ENCODE measurements around the gene FFAR3. TPM values are rescaled to one million over a fixed set of nuclear protein-coding genes. Genes with fewer than 3 reads are reported as not detected.

FFAR3 gene
- total and polyA plus RNA-seq, 4 donors: 0.33 TPM; not detected in 3

GRCh38 chr19:35310811-35311465 lies 47.3 kb upstream of the FFAR3 start:
- no peak for DNase-seq (ENCODE audit: low spot score)
- H3K36me3 ChIP-seq (ENCODE audit: control insufficient read depth in 4 of 4, insufficient read depth in 3 of 4, low read depth in 1 of 4, low read length in 3 of 4): no peaks in the 10 kb centered on the region
- peaks cover 0 to 6% (median 2%) of the 10 kb centered on the region in 4 donors for H3K4me1 ChIP-seq (ENCODE audit: control insufficient read depth in 4 of 4, insufficient read depth in 4 of 4, low read length in 3 of 4)
- TF ChIP-seq FOXA2 (IDR thresholded peaks at IDR 0.05) (no peak), CTCF (IDR thresholded peaks at IDR 0.05; ENCODE audit: low read depth, low read length, missing input control) (no peak), HNF4A (conservative IDR thresholded peaks at IDR 0.05) (no peak), RAD21 (IDR thresholded peaks at IDR 0.05) (no peak), HNF4G (IDR thresholded peaks at IDR 0.05) (no peak), NR2F2 (IDR thresholded peaks at IDR 0.05) (no peak), GABPA (IDR thresholded peaks at IDR 0.05 in 1 of 2, conservative IDR thresholded peaks at IDR 0.05 in 1 of 2) (no peak), TAF1 (conservative IDR thresholded peaks at IDR 0.05) (no peak), EGR1 (IDR thresholded peaks at IDR 0.05; ENCODE audit: low read depth in 2 of 2) (no peak), RXRA (IDR thresholded peaks at IDR 0.05) (no peak), SP1 (IDR thresholded peaks at IDR 0.05) (no peak), FOXA1 (IDR thresholded peaks at IDR 0.05) (no peak), JUND (IDR thresholded peaks at IDR 0.05) (no peak), YY1 (IDR thresholded peaks at IDR 0.05) (no peak)
- TF ChIP-seq, protein P1, sequence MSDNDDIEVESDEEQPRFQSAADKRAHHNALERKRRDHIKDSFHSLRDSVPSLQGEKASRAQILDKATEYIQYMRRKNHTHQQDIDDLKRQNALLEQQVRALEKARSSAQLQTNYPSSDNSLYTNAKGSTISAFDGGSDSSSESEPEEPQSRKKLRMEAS (IDR thresholded peaks at IDR 0.05): no peak
- TF ChIP-seq, protein P2, sequence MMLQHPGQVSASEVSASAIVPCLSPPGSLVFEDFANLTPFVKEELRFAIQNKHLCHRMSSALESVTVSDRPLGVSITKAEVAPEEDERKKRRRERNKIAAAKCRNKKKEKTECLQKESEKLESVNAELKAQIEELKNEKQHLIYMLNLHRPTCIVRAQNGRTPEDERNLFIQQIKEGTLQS (IDR thresholded peaks at IDR 0.05): no peak
- TF ChIP-seq, protein P3, sequence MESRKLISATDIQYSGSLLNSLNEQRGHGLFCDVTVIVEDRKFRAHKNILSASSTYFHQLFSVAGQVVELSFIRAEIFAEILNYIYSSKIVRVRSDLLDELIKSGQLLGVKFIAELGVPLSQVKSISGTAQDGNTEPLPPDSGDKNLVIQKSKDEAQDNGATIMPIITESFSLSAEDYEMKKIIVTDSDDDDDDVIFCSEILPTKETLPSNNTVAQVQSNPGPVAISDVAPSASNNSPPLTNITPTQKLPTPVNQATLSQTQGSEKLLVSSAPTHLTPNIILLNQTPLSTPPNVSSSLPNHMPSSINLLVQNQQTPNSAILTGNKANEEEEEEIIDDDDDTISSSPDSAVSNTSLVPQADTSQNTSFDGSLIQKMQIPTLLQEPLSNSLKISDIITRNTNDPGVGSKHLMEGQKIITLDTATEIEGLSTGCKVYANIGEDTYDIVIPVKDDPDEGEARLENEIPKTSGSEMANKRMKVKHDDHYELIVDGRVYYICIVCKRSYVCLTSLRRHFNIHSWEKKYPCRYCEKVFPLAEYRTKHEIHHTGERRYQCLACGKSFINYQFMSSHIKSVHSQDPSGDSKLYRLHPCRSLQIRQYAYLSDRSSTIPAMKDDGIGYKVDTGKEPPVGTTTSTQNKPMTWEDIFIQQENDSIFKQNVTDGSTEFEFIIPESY (IDR thresholded peaks at IDR 0.05): no peak
- TF ChIP-seq, protein P4, sequence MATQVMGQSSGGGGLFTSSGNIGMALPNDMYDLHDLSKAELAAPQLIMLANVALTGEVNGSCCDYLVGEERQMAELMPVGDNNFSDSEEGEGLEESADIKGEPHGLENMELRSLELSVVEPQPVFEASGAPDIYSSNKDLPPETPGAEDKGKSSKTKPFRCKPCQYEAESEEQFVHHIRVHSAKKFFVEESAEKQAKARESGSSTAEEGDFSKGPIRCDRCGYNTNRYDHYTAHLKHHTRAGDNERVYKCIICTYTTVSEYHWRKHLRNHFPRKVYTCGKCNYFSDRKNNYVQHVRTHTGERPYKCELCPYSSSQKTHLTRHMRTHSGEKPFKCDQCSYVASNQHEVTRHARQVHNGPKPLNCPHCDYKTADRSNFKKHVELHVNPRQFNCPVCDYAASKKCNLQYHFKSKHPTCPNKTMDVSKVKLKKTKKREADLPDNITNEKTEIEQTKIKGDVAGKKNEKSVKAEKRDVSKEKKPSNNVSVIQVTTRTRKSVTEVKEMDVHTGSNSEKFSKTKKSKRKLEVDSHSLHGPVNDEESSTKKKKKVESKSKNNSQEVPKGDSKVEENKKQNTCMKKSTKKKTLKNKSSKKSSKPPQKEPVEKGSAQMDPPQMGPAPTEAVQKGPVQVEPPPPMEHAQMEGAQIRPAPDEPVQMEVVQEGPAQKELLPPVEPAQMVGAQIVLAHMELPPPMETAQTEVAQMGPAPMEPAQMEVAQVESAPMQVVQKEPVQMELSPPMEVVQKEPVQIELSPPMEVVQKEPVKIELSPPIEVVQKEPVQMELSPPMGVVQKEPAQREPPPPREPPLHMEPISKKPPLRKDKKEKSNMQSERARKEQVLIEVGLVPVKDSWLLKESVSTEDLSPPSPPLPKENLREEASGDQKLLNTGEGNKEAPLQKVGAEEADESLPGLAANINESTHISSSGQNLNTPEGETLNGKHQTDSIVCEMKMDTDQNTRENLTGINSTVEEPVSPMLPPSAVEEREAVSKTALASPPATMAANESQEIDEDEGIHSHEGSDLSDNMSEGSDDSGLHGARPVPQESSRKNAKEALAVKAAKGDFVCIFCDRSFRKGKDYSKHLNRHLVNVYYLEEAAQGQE (IDR thresholded peaks at IDR 0.05): no peak
- no peaks in the 10 kb centered on the region for H3K9me3 ChIP-seq (ENCODE audit: control insufficient read depth in 4 of 4, low read length in 3 of 4)
- H3K27me3 ChIP-seq (ENCODE audit: control insufficient read depth in 4 of 4, insufficient read depth in 4 of 4, low read length in 3 of 4): no peaks in the 10 kb centered on the region
- H3K27ac ChIP-seq (ENCODE audit: low read depth in 1 of 2, low read length in 2 of 2): no peak overlapping the region
- WGBS: 92% methylated on average over 10 of the region's 10 CpGs
- no peak overlapping the region for H3K9ac ChIP-seq (ENCODE audit: low read depth in 1 of 2, low read length in 2 of 2)
- H3K4me3 ChIP-seq (ENCODE audit: low read depth in 1 of 3, low read length in 3 of 3): no peak overlapping the region
